Mammary epithelial cell (primary cell): ENCODE measurements around the gene MAN1B1.

ENCODE experiments used
- EZH2 ChIP-seq: IDR thresholded peaks from 2 replicates; pipeline ENCODE4 v1.6.1; 2012; ENCODE audit warnings: low read length, inconsistent platforms, borderline replicate concordance
- TF ChIP-seq, protein P1 (sequence below), 2 donors: IDR thresholded peaks in 1 of 2; conservative IDR thresholded peaks in 1 of 2; 2 replicates each; pipeline ENCODE4 v1.5.1; 2011 to 2012; ENCODE audit warnings: inconsistent platforms in 2 of 2, low read length in 2 of 2, mild to moderate bottlenecking in 2 of 2, control low read depth in 1 of 2, low read depth in 1 of 2; ENCODE audit not compliant: insufficient read depth in 1 of 2; ENCODE audit errors: extremely low read depth in 1 of 2

- TF ChIP-seq, protein P1, sequence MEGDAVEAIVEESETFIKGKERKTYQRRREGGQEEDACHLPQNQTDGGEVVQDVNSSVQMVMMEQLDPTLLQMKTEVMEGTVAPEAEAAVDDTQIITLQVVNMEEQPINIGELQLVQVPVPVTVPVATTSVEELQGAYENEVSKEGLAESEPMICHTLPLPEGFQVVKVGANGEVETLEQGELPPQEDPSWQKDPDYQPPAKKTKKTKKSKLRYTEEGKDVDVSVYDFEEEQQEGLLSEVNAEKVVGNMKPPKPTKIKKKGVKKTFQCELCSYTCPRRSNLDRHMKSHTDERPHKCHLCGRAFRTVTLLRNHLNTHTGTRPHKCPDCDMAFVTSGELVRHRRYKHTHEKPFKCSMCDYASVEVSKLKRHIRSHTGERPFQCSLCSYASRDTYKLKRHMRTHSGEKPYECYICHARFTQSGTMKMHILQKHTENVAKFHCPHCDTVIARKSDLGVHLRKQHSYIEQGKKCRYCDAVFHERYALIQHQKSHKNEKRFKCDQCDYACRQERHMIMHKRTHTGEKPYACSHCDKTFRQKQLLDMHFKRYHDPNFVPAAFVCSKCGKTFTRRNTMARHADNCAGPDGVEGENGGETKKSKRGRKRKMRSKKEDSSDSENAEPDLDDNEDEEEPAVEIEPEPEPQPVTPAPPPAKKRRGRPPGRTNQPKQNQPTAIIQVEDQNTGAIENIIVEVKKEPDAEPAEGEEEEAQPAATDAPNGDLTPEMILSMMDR (conservative IDR thresholded peaks at IDR 0.05 in 1 of 2, IDR thresholded peaks at IDR 0.05 in 1 of 2; ENCODE audit: extremely low read depth in 1 of 2, insufficient read depth in 1 of 2, low read depth in 1 of 2, low read length in 2 of 2): no peak
- TF ChIP-seq EZH2: no peak
Measured at GRCh38 chr9:137115394-137116026, 28.7 kb downstream of the MAN1B1 start.
